ENCODE measurements around the gene ISM1.

- no peak for TF ChIP-seq POLR2AphosphoS5 (IDR thresholded peaks at IDR 0.05)
- TF ChIP-seq, protein P1, sequence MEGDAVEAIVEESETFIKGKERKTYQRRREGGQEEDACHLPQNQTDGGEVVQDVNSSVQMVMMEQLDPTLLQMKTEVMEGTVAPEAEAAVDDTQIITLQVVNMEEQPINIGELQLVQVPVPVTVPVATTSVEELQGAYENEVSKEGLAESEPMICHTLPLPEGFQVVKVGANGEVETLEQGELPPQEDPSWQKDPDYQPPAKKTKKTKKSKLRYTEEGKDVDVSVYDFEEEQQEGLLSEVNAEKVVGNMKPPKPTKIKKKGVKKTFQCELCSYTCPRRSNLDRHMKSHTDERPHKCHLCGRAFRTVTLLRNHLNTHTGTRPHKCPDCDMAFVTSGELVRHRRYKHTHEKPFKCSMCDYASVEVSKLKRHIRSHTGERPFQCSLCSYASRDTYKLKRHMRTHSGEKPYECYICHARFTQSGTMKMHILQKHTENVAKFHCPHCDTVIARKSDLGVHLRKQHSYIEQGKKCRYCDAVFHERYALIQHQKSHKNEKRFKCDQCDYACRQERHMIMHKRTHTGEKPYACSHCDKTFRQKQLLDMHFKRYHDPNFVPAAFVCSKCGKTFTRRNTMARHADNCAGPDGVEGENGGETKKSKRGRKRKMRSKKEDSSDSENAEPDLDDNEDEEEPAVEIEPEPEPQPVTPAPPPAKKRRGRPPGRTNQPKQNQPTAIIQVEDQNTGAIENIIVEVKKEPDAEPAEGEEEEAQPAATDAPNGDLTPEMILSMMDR (IDR thresholded peaks at IDR 0.05) = no peak
- no peak for TF ChIP-seq POLR2A (IDR thresholded peaks at IDR 0.05)
These were observed 120.8 kb downstream of the ISM1 start for GRCh38 chr20:13341737-13342393.
